ENCODE data around the gene OGFOD1.

DNA sequence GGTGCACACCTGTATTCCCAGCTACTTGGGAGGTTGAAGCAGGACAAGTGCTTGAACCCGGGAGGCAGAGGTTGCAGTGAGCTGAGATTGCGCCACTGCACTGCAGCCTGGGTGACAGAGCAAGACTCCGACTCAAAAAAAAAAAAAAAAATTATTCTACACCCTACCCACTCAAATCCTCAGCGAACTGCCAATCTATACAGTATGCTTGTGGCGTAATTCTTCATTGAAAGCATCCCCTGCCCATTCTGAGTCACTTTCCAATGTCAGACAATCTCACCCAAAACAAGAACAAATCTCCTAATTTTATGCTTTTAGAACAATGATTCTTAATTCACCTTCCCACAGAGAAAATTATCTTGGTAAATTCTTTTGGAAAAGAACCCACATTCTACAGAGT lies 38.0 kb upstream of the OGFOD1 start:
- TF ChIP-seq, protein P1, sequence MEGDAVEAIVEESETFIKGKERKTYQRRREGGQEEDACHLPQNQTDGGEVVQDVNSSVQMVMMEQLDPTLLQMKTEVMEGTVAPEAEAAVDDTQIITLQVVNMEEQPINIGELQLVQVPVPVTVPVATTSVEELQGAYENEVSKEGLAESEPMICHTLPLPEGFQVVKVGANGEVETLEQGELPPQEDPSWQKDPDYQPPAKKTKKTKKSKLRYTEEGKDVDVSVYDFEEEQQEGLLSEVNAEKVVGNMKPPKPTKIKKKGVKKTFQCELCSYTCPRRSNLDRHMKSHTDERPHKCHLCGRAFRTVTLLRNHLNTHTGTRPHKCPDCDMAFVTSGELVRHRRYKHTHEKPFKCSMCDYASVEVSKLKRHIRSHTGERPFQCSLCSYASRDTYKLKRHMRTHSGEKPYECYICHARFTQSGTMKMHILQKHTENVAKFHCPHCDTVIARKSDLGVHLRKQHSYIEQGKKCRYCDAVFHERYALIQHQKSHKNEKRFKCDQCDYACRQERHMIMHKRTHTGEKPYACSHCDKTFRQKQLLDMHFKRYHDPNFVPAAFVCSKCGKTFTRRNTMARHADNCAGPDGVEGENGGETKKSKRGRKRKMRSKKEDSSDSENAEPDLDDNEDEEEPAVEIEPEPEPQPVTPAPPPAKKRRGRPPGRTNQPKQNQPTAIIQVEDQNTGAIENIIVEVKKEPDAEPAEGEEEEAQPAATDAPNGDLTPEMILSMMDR (IDR thresholded peaks at IDR 0.05; ENCODE audit: low read depth, low read length) = no peak
- no peak for TF ChIP-seq POLR2A (IDR thresholded peaks at IDR 0.05; ENCODE audit: extremely low read depth, insufficient read length)

All from NB4 (cell line).